ENCODE results near the gene FKBP8.
A peak's percentile ranks its signal among the peaks of the same experiment; 100 is the strongest.

DNA sequence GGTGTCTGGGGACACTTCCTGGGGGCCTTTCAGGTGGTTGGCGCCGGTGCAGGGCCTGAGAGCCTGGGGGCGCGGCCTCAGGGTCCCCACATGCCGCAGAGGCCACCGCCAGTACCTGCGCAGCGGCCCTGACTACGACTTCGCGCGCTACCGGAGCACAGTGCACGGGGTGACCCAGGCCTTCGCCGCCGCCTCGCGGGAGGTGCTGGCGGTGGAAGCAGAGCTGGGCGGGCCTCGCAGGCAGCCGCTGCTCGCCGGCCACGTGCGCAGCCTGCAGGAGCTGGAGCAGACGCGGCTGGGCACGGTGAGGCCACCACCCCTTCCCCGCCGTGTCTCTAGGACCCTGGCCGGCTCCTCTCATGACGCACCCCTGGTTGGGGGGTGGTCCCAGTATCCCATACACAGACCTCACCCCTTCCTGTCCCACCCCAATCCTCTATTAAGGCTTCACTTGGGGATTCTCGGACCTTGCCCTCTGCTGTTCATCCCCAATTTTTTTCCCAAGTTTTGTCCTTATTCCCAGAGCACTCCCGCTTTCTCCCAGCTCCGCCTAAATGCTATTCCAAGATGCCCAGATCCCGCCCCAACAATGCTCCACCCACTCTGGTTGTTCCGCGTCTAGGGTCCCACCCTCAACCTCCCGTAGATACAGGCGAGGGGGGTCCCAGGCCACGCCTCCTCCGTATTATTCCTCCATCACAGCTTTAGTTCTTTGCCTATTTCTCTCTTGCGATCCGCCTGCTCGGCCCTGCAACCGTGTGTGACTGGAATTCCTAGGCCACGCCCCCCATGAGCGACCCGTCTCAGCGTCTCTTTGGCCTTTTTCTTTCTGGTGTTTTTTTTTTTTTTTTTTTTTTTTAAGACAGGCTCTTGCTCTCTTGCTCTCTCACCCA lies 46.3 kb upstream of the FKBP8 start:
- TF ChIP-seq, protein P1, sequence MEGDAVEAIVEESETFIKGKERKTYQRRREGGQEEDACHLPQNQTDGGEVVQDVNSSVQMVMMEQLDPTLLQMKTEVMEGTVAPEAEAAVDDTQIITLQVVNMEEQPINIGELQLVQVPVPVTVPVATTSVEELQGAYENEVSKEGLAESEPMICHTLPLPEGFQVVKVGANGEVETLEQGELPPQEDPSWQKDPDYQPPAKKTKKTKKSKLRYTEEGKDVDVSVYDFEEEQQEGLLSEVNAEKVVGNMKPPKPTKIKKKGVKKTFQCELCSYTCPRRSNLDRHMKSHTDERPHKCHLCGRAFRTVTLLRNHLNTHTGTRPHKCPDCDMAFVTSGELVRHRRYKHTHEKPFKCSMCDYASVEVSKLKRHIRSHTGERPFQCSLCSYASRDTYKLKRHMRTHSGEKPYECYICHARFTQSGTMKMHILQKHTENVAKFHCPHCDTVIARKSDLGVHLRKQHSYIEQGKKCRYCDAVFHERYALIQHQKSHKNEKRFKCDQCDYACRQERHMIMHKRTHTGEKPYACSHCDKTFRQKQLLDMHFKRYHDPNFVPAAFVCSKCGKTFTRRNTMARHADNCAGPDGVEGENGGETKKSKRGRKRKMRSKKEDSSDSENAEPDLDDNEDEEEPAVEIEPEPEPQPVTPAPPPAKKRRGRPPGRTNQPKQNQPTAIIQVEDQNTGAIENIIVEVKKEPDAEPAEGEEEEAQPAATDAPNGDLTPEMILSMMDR (IDR thresholded peaks at IDR 0.05), result peak in 2 of 7 experiments; percentile 23 to 28
- TF ChIP-seq POLR2A (IDR thresholded peaks at IDR 0.05), result no peak
